Subcutaneous adipose tissue (tissue), 4 donors: ENCODE measurements around the gene HNRNPM. TPM values are rescaled to one million over a fixed set of nuclear protein-coding genes. Genes with fewer than 3 reads are reported as not detected.

Experiments used
- CTCF ChIP-seq: fragments of 450-650 bp; IDR thresholded peaks from one replicate; pipeline ENCODE4 v1.5.1; 2016; ENCODE audit warnings: low read depth, mild to moderate bottlenecking, control low read depth, antibody characterized with exemption, moderate library complexity
- total RNA-seq, 4 donors: library from RNA; depleted of rRNA; stranded (reverse); fragments of >200 nt; gene quantifications; one replicate each; pipeline ENCODE4 v1.1.0, GENCODE V29; 2016

Gene HNRNPM
- total RNA-seq, 4 donors from 2014 or later, result 58.5 to 105 (median 78.0) TPM

- TF ChIP-seq CTCF, result no peak
These were observed 55.4 kb downstream of the HNRNPM start for GRCh38 chr19:8500158-8500557.

DNA sequence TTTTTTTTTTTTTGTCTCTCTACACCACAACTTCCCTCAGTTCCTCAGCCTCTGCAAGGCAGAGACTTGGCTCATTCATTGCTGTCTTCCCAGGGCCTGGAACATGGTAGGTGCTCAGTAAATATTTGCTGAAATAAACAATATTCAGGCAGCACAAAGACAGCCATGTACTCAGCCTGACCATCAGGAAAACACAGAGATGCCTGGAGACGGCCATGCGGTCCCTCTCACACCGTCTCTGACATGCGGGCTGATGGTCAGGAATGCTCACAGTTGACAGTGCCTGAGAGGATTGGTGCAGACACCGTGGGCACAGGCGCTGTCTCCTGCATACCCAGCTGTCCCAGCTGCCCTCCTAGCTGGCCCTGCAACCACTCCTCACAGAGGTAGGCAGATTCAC is 56.7 kb downstream of the HNRNPM start:
- TF ChIP-seq CTCF, result no peak

DNA sequence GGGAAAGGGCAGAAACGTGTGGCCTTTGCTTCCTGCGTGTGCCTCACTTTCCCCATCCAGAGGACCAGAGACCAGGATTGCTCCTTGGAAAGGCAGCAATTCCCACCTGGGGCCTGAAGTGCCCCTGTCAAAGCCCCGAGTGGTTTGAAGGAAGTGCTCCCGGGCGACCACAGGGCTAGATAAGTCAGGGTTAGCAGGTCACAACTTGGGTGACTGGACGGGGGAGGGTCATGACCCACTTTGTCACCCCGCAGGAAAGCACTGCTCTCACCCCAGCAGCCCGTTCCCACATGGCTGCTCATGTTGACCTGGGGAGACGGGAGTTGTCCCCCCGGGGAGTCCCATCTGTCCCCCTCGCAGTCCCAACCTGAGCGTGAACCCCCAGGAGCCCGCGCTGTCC is 57.2 kb downstream of the HNRNPM start:
- TF ChIP-seq CTCF, result no peak

GRCh38 chr19:8503510-8503909 is 58.7 kb downstream of the HNRNPM start:
- TF ChIP-seq CTCF, result no peak

DNA sequence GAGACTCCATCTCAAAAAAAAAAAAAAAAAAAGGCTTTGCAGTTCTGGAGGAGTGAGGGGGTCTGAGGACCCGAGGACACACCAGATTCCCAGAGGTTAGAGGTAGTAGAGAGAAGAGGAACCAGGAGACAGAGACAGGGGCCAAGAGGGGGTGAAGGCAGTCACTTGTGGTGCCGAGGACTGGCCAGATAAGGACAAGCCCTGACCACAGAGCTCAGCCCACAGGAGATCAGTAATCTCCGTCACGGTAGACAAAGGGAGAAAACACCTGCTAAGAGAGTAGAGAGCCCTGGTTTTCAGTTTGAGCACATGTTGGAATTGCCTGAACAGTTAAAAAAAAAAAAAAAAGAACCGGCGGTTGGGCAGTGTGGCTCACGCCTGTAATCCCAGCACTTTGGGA is 59.4 kb downstream of the HNRNPM start:
- no peak for TF ChIP-seq CTCF

DNA sequence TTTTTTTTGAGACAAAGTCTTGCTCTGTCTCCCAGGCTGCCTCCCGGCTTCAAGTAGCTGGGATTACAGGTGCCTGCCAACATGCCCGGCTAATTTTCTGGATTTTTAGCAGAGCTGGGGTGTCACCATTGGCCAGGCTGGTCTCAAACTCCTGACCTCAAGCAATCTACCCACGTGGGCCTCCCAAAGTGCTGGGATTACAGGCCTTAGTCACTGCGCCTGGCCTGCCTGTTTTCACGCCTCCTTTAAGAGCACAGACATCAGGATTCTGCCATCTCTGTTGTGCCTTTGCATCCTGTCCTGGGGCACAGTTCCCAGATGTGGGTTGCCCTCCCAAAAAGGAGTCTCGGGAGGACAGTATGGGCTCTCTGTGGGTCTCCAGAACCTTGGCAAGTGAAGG is 60.1 kb downstream of the HNRNPM start:
- TF ChIP-seq CTCF, result no peak

GRCh38 chr19:8505680-8506401 is 61.1 kb downstream of the HNRNPM start:
- TF ChIP-seq CTCF, result no peak
